ENCODE data around the gene CDK5RAP3.

- no peak for TF ChIP-seq POLR2A (IDR thresholded peaks at IDR 0.05; ENCODE audit: low read depth, low read length)
- no peak for TF ChIP-seq POLR2AphosphoS5 (IDR thresholded peaks at IDR 0.05; ENCODE audit: low read depth, low read length)
- TF ChIP-seq POU2F2 (IDR thresholded peaks at IDR 0.05; ENCODE audit: low read depth, low read length) = no peak
- TF ChIP-seq SPI1 (IDR thresholded peaks at IDR 0.05; ENCODE audit: low read depth, low read length) = no peak
- no peak for TF ChIP-seq TAF1 (IDR thresholded peaks at IDR 0.05; ENCODE audit: low read depth, low read length)
Measured at GRCh38 chr17:47992216-47992615, 21.3 kb downstream of the CDK5RAP3 start.

Measured in GM12891 (cell line).